Measurements from ENCODE around the gene CNKSR3.

DNA sequence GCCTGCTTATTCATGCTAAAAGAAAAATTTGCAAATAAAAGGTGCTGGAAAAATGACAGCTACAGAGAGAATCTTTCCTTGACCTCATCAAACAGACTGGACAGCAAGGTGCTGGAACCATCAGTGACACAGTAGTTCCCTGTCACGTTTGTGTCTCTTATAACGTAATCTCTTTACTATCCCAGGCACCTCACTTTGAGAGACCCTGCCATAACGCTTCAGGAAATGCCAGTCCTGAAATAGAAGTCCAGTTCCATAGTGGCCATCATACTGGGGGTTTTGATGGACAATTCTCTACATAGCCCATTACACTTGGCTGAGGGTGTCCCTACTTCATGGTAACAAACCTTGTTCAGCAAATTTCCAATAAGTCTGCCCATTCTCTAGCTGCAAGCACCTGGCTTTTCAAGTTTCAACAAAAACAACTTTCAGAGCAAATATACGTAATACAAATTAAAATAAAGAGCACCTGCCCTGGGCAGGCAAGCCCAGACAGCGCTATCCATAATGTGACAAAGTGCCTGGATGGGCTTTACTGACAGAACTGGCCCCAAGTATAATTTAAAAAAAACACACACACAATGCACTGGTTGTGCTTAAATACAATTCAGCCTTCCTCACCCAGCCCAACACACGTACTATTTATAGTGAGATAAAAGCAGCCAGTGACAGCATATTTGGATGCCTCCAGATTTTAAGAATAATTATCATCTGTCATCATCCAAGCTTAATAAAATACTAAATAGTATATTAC, 38.7 kb downstream of the CNKSR3 start:
- TF ChIP-seq CTCF (IDR thresholded peaks at IDR 0.05; ENCODE audit: borderline replicate concordance, extremely low read depth, low read length, poor library complexity, severe bottlenecking) (no peak), EZH2 (IDR thresholded peaks at IDR 0.05; ENCODE audit: borderline replicate concordance, low read depth, low read length, severe bottlenecking) (no peak)

Data from DND-41 (cell line).